A673 (cell line): Measurements from ENCODE around the gene FREY1. TPM values are rescaled to one million over a fixed set of nuclear protein-coding genes. Genes with fewer than 3 reads are reported as not detected.

Experiments used
- BruUV-seq: library from RNA; stranded (reverse); fragments of 400-500 nt; replicated peaks from 2 replicates; lab custom pipeline; 2021; lab: Mats Ljungman, UMichigan
- CTCF ChIA-PET: fragments of 300-600 bp; sonication (Branson Sonifier 250); formaldehyde crosslinking; loops from one replicate; lab custom pipeline; 2022; ENCODE audit warnings: antibody characterized with exemption; lab: Charles Lee
- POLR2A ChIA-PET: fragments of 300-600 bp; sonication (Branson Sonifier 250); formaldehyde crosslinking; loops from one replicate; lab custom pipeline; 2022; ENCODE audit warnings: antibody characterized with exemption; ENCODE audit not compliant: low non-redundant PET; lab: Charles Lee
- DNase-seq: peaks from one replicate; pipeline ENCODE4 v3.0.0-alpha.2; 2015; ENCODE audit warnings: low spot score
- H3K27ac ChIP-seq: fragments of 200-600 bp; sonication (generic); 2 replicates; pipeline ENCODE4 v1.5.1; 2016; ENCODE audit warnings: mixed run types, low read depth, mild to moderate bottlenecking, mixed read lengths, antibody characterized with exemption, low read length; ENCODE audit not compliant: poor library complexity, severe bottlenecking
- H3K27me3 ChIP-seq: fragments of 200-600 bp; sonication (generic); replicated peaks from 2 replicates; pipeline ENCODE4 v1.6.1; 2017; ENCODE audit warnings: mixed run types, low read depth, mild to moderate bottlenecking, mixed read lengths, antibody characterized with exemption, low read length; ENCODE audit not compliant: insufficient read depth, poor library complexity
- H3K36me3 ChIP-seq: fragments of 200-600 bp; sonication (generic); 2 replicates; pipeline ENCODE4 v1.6.1; 2016; ENCODE audit warnings: mixed run types, mild to moderate bottlenecking, mixed read lengths, antibody characterized with exemption, low read length; ENCODE audit not compliant: insufficient read depth, poor library complexity, severe bottlenecking
- H3K4me1 ChIP-seq: fragments of 200-600 bp; sonication (generic); 2 replicates; pipeline ENCODE4 v1.6.1; 2017; ENCODE audit warnings: mixed run types, mild to moderate bottlenecking, mixed read lengths, antibody characterized with exemption, low read length; ENCODE audit not compliant: insufficient read depth, poor library complexity, severe bottlenecking
- H3K4me3 ChIP-seq: fragments of 200-600 bp; sonication (generic); 2 replicates; pipeline ENCODE4 v1.5.1; 2016; ENCODE audit warnings: low read depth, mixed run types, mild to moderate bottlenecking, mixed read lengths, low read length; ENCODE audit not compliant: poor library complexity, severe bottlenecking
- H3K9me3 ChIP-seq: fragments of 200-600 bp; sonication (generic); 2 replicates; pipeline ENCODE4 v1.6.1; 2016; ENCODE audit warnings: mixed run types, low read depth, mild to moderate bottlenecking, mixed read lengths, antibody characterized with exemption, low read length; ENCODE audit not compliant: poor library complexity, severe bottlenecking
- EZH2 ChIP-seq: fragments of 200-600 bp; sonication (generic); IDR thresholded peaks from 2 replicates; pipeline ENCODE4 v1.6.1; 2017; ENCODE audit warnings: borderline replicate concordance, low read depth, mild to moderate bottlenecking, mixed read lengths, antibody characterized with exemption, low read length; ENCODE audit not compliant: poor library complexity, severe bottlenecking
- intact Hi-C: fragments of 100-400 bp; cut with micrococcal nuclease; formaldehyde crosslinking; loops from one replicate; pipeline ENCODE4 v1.10.0; 2022; ENCODE audit not compliant: unreplicated experiment
- total RNA-seq: library from RNA; stranded (reverse); gene quantifications from 2 replicates; pipeline ENCODE4 v1.2.3, GENCODE V29; 2021
- TF ChIP-seq, protein P1 (sequence below): fragments of 300-800, 200-600 bp; sonication (generic); conservative IDR thresholded peaks from 2 replicates; pipeline ENCODE4 v1.5.1; 2017; ENCODE audit warnings: low read depth, mild to moderate bottlenecking, antibody characterized with exemption, low read length, moderate library complexity, mixed read lengths

FREY1 gene
- total RNA-seq, 1 experiment from 2014 or later, result 3.8 TPM

DNA sequence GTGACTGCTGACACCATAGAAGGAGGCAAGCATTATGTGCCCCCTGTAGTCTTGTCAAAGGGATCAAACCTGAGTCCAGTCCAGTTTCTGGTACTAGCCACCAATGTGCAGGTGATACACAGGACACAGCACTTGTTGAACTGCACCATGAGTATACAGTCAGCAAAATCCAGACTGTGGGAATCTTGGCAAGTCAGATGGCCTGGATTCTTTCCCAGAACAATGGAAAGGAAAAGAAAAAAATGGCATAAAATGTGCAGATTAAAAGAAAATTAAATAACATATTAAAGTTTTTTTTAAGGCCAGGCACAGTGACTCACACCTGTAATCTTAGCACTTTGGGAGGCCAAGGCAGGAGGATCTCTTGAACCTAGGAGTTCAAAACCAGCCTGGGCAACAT, 43.0 kb downstream of the FREY1 start:
- Histone ChIP-seq H3K27me3 (no peaks in the 10 kb centered on the region), H3K4me3 (no peak overlapping the region), H3K36me3 (peaks cover 69% of the 10 kb centered on the region), H3K27ac (no peak overlapping the region), H3K4me1 (peaks cover 13% of the 10 kb centered on the region), H3K9me3 (no peaks in the 10 kb centered on the region)
- no peak for DNase-seq
- TF ChIP-seq EZH2, result no peak
- TF ChIP-seq, protein P1, sequence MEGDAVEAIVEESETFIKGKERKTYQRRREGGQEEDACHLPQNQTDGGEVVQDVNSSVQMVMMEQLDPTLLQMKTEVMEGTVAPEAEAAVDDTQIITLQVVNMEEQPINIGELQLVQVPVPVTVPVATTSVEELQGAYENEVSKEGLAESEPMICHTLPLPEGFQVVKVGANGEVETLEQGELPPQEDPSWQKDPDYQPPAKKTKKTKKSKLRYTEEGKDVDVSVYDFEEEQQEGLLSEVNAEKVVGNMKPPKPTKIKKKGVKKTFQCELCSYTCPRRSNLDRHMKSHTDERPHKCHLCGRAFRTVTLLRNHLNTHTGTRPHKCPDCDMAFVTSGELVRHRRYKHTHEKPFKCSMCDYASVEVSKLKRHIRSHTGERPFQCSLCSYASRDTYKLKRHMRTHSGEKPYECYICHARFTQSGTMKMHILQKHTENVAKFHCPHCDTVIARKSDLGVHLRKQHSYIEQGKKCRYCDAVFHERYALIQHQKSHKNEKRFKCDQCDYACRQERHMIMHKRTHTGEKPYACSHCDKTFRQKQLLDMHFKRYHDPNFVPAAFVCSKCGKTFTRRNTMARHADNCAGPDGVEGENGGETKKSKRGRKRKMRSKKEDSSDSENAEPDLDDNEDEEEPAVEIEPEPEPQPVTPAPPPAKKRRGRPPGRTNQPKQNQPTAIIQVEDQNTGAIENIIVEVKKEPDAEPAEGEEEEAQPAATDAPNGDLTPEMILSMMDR, result no peak
- POLR2A ChIA-PET, result no interaction called here
- intact Hi-C loops, result no loop called here
- no TSS peak for BruUV-seq
- CTCF ChIA-PET, result interaction anchor here (2.0 kb wide), 1 partner anchor 9 kb away, joined by 11 read pairs; no protein-coding TSS in a partner anchor

DNA sequence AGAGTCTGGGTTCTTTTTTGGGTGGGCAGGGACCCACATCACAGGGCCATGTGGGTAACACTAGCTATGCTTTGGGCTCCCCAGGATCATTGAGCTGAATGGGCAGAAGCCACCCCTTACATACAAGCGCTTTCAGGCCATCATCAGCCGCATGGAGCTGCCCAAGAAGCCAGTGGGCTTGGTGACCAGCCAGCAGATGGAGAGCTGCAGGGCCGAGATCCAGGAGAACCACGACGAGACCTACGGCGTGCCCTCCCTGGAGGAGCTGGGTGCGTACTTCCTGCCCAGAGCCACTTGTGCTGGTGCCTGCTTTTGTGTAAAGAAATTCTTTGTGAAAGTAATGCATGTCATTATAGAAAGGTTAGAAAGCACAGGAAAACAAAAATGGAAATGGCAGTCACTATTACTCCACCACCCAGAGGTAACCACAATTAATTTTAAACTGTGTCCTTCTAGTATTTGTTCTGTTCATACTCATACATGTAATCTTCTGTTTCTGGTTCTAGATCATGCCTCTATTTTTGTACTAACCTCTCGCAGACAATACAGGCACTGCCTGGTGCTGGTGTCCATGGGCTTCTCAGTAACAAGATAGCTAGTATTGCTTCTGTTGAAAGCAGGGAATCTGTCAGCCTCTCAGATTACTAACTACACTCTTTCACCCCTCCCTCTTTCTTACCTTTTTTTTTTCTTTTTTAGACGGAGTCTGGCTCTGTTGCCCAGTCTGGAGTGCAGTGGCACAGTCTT, 46.1 kb downstream of the FREY1 start:
- H3K27ac ChIP-seq, result peak overlapping the region; percentile 70
- no TSS peak for BruUV-seq
- no peak for DNase-seq
- no peak overlapping the region for H3K4me3 ChIP-seq
- H3K9me3 ChIP-seq, result no peaks in the 10 kb centered on the region
- ChIA-PET POLR2A (interaction anchor here (0.6 kb wide), 1 partner anchor 472 kb away, joined by 3 read pairs; no protein-coding TSS in a partner anchor), CTCF (interaction anchor here (0.7 to 2.0 kb wide), 3 partner anchors 12 to 261 kb away, joined by 3 to 27 read pairs (median 3); no protein-coding TSS in a partner anchor)
- intact Hi-C loops, result no loop called here
- no peak for TF ChIP-seq EZH2
- TF ChIP-seq, protein P1, result no peak
- no peaks in the 10 kb centered on the region for H3K27me3 ChIP-seq
- peaks cover 73% of the 10 kb centered on the region for H3K36me3 ChIP-seq
- peaks cover 29% of the 10 kb centered on the region for H3K4me1 ChIP-seq

DNA sequence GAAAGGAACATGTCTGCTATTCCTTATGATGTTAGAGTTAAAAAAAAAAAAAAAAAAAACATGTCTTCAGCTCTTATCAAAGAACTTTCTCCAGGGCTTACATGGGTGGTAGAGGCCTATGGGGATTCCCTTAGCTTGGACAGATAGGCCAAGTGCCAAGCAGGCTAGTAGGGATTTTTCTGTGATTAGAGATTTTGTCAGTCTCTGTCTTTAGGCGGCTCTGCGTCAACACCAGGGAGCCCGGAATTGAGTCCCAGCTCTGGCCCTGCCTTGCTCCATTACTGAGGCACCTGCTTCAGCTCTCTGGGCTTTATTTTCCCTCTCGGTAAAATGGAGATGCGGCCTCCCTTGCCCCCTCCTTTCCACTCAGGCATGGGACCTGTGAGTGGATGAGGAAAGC, 46.7 kb downstream of the FREY1 start:
- no peak for DNase-seq
- TF ChIP-seq, protein P1, result no peak
- TF ChIP-seq EZH2, result no peak
- H3K27me3 ChIP-seq, result no peaks in the 10 kb centered on the region
- ChIA-PET POLR2A (interaction anchor here (0.6 kb wide), 1 partner anchor 472 kb away, joined by 3 read pairs; no protein-coding TSS in a partner anchor), CTCF (interaction anchor here (0.7 to 2.0 kb wide), 3 partner anchors 12 to 261 kb away, joined by 3 to 27 read pairs (median 5); no protein-coding TSS in a partner anchor)
- no TSS peak for BruUV-seq
- H3K4me1 ChIP-seq, result peaks cover 30% of the 10 kb centered on the region
- intact Hi-C loops, result no loop called here
- H3K4me3 ChIP-seq, result no peak overlapping the region
- H3K36me3 ChIP-seq, result peaks cover 72% of the 10 kb centered on the region
- H3K27ac ChIP-seq, result peak overlapping the region; percentile 70
- H3K9me3 ChIP-seq, result no peaks in the 10 kb centered on the region
